ES-I3 (cell line): ENCODE results near the gene TRAPPC8.
"Not testable (repeated sequence)": the region's sequence is repeated elsewhere in the genome, so short reads cannot be mapped to it uniquely, and the experiment has no call there.

Source experiments
- H3K36me3 ChIP-seq: 2 replicates; pipeline ENCODE4 v1.6.1; 2013; ENCODE audit warnings: mild to moderate bottlenecking, low read length, control low read depth, moderate library complexity; ENCODE audit not compliant: insufficient read depth
- H3K4me1 ChIP-seq: 2 replicates; pipeline ENCODE4 v1.6.1; 2013; ENCODE audit warnings: mild to moderate bottlenecking, control low read depth, low read length; ENCODE audit not compliant: insufficient read depth
- H3K9ac ChIP-seq: 2 replicates; pipeline ENCODE4 v1.6.1; 2013; ENCODE audit warnings: low read depth, mild to moderate bottlenecking, low read length, moderate library complexity
- H3K9me3 ChIP-seq: 2 replicates; pipeline ENCODE4 v1.6.1; 2013; ENCODE audit warnings: mild to moderate bottlenecking, low read length, moderate library complexity; ENCODE audit not compliant: control insufficient read depth, insufficient read depth

Gene TRAPPC8

DNA sequence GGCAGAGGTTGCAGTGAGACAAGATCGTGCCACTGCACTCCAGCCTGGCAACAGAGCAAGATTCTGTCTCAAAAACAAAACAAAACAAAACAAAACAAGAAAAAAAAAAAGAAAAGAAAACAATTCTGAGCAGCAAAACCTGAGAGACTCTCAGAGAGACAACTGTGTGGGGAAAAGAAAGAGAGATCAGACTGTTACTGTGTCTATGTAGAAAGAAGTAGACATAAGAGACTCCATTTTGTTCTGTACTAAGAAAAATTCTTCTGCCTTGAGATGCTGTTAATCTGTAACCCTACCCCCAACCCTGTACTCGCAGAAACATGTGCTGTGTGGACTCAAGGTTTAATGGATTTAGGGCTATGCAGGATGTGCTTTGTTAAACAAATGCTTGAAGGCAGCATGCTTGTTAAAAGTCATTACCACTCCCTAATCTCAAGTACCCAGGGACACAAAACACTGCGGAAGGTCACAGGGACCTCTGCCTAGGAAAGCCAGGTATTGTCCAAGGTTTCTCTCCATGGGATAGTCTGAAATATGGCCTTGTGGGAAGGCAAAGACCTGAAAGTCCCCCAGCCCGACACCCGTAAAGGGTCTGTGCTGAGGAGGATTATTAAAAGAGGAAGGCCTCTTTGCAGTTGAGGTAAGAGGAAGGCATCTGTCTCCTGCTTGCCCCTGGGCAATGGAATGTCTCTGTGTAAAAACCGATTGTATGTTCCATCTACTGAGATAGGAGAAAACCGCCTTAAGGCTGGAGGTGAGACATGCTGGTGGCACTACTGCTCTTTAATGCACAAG is 132.4 kb downstream of the TRAPPC8 start:
- H3K4me1 ChIP-seq: peaks cover 27% of the 10 kb centered on the region
- H3K9me3 ChIP-seq, H3K36me3 ChIP-seq: not testable (repeated sequence)
- H3K9ac ChIP-seq: peak overlapping the region; percentile 41

DNA sequence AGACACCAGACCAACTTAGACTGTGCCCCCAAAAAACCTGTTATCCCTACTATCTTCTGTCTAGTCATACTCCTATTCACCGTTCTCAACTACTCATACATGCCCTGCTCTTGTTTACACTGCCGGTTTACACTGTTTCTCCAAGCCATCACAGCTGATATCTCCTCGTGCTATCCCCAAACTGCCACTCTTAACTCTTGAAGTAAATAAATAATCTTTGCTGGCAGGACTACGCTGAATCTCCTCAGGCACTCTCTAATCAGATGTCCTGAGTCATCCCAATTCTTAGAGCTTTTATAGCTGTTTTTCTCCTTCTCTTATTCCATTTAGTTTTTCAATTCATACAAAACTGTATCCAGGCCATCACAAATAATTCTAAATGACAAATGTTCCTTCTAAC is 133.9 kb downstream of the TRAPPC8 start:
- H3K9me3 ChIP-seq, H3K9ac ChIP-seq, H3K36me3 ChIP-seq: not testable (repeated sequence)
- H3K4me1 ChIP-seq: peaks cover 24% of the 10 kb centered on the region

DNA sequence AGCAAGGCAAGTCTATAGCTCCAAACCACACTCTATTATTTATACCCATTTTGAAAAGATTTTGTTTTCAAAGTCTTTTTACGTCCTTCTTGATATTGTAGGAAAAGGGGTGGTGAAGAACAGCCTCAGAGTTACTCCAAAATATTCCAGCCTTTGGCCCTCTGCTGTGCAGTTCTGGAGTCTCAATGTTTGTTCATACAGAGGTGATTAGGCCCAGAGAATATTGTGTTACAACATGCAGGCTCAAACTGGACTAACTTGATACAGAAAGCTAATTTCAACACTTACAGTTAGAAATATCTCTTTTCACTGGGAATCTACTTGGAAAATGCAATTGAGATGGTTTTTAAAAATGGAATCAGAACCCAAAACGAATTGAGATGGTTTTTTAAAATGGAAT is 141.8 kb downstream of the TRAPPC8 start:
- Histone ChIP-seq H3K9me3 (peaks cover 10% of the 10 kb centered on the region), H3K4me1 (peaks cover 4% of the 10 kb centered on the region; the same call in 1 of the 2 replicates), H3K9ac (no peak overlapping the region), H3K36me3 (no peaks in the 10 kb centered on the region)

DNA sequence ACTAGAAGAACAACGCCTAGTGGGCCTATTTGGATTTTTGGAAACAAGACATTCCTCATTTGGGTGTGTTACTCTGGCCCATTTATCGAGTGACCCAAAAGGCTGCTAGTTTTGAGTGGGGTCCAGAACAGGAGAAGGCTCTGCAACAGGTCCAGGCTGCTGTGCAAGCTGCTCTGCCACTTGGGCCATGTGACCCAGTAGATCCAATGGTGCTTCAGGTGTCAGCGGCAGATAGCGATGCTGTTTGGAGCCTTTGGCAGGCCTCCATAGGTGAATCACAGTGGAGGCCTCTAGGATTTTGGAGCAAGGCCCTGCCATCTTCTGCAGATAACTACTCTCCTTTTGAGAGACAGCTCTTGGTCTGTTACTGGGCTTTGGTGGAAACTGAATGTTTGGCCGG is 143.7 kb downstream of the TRAPPC8 start:
- not testable (repeated sequence) for H3K9ac ChIP-seq, H3K9me3 ChIP-seq, H3K4me1 ChIP-seq, H3K36me3 ChIP-seq

DNA sequence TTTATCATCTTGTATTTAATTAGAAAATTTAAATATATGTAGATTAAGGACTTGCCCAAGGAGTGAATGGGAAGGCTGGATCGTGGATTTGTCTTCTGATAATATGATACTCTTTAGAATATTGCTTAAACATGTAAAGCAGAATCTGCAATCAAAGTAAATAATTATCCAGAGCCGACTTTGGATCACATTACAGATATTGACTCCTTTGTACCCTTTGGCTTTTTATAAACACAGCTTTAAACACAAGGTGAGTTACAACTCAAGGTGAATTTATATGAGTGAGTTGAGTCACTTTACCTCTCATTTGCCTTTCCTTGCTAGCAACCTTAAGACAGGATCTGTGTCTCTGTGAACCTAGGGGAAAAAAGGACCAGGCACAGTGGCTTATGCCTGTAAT is 144.5 kb downstream of the TRAPPC8 start:
- H3K9me3 ChIP-seq: peaks cover 10% of the 10 kb centered on the region
- no peaks in the 10 kb centered on the region; the same call in 1 of the 2 replicates for H3K36me3 ChIP-seq
- peaks cover 4% of the 10 kb centered on the region; the same call in 1 of the 2 replicates for H3K4me1 ChIP-seq
- no peak overlapping the region for H3K9ac ChIP-seq

DNA sequence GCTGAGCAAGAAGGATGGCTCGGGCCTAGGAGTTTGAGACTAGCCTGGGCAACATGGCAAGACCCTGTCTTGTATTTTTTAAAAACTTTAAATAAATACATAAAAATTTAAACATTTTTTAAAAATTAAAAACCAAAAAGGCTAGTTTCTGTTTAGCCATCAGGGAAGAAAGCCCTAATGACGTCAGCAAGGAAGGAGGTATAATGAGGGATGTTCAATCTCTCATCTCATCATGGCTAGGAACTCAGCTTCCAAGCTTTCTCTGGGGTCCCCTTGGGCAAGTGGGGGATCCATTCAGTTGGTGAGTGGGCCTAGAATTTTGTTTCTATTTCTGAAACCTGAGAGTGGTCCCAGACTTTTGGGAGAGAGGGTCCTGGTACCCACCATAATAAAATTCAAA is 147.2 kb downstream of the TRAPPC8 start:
- no peaks in the 10 kb centered on the region; the same call in 1 of the 2 replicates for H3K36me3 ChIP-seq
- H3K9me3 ChIP-seq: no peaks in the 10 kb centered on the region
- H3K9ac ChIP-seq: no peak overlapping the region
- peaks cover 4% of the 10 kb centered on the region; the same call in 1 of the 2 replicates for H3K4me1 ChIP-seq

DNA sequence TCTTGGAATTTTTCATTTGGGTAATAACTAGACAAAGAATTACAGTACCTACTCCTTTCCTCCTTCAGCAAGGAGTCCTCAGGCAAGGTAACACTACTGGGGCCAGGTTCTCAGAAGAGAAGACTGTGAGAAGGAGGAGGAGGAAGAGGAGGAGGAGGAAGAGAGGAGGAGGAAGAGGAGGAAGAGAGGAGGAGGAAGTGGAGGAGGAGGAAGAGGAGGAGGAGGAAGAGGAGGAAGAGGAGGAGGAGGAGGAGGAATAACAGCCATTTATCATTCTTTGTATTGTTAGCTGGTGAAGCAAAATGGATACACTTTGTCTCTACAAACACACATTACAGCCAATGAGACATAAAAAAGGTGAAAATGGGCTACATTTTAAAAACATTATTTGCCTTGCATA is 149.4 kb downstream of the TRAPPC8 start:
- Histone ChIP-seq H3K9ac (no peak overlapping the region), H3K4me1 (peaks cover 9% of the 10 kb centered on the region), H3K36me3 (no peaks in the 10 kb centered on the region; the same call in 1 of the 2 replicates), H3K9me3 (no peaks in the 10 kb centered on the region)

DNA sequence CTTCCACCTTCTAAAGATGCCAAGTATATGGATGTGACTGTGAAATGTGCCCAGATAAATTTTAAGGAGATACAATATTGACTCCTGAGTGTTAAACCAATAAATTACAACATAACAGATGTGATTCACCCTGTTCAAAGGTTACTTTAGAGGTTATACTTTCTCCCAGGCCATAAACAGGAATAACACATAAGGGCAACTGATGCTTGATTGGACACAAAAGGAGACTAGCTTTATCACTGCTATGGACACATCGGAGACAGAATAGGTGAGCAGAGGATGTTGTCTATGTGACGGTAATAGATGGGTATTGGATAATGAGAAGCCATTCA is 150.4 kb downstream of the TRAPPC8 start:
- Histone ChIP-seq H3K4me1 (peaks cover 9% of the 10 kb centered on the region), H3K36me3 (no peaks in the 10 kb centered on the region; the same call in 1 of the 2 replicates), H3K9me3 (no peaks in the 10 kb centered on the region), H3K9ac (no peak overlapping the region)

DNA sequence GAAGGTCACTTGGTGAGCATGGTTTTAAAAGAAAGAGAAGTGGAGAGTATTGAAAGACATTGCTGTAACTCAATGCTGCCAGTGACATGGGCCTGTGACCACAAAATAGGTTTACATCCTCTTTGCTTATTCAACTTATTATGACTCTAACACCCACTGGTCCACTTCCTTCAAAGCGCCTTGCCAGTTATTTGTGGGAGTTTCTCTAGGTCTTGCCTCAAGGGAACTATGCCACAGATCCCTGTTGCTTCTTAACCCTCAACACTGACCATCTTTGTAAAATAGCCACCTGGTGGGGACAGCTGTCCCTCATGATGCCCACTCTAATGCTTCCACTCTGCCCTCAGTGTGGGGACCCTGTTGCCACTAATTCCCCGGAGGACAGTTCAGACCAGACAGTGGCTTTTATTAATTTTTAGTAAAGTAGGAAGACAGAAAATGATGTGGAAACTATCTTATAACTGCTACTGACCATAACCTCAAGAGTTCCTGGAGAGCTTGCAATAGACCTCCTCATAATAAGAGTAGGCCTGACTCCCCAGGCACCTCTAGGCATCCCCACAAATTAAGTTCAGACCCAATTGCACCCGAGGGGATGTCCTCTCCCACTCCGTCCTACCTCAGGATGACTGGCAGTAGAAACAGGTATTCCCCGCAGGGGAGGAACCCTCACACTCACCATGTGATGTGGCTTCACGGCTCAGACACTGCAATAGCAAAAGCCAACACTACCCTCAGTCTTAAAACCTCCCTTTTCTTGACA is 150.9 kb downstream of the TRAPPC8 start:
- Histone ChIP-seq H3K9ac (no peak overlapping the region), H3K4me1 (peaks cover 5% of the 10 kb centered on the region), H3K36me3 (no peaks in the 10 kb centered on the region; the same call in 1 of the 2 replicates), H3K9me3 (no peaks in the 10 kb centered on the region)

DNA sequence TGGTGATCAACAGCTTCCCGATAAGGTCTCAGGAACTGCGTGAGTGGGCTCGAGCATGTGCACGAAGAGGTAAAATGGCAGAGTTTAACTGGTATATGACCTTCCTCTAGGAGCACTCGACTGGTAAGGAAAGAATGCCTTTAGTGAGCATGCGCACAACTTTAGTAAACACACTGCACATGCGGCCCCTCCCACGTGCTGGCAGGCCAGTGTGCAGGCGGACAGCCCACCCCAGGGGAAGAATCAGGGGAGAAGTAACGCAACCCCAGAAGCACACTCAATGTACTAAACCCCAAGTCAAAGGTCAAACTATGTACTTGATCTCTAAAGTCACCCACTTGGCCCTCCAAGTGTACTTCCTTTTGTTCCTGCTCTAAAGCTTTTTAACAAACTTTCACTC is 153.5 kb downstream of the TRAPPC8 start:
- Histone ChIP-seq H3K4me1 (peaks cover 5% of the 10 kb centered on the region; the same call in 1 of the 2 replicates), H3K9me3 (no peaks in the 10 kb centered on the region), H3K36me3 (no peaks in the 10 kb centered on the region)

DNA sequence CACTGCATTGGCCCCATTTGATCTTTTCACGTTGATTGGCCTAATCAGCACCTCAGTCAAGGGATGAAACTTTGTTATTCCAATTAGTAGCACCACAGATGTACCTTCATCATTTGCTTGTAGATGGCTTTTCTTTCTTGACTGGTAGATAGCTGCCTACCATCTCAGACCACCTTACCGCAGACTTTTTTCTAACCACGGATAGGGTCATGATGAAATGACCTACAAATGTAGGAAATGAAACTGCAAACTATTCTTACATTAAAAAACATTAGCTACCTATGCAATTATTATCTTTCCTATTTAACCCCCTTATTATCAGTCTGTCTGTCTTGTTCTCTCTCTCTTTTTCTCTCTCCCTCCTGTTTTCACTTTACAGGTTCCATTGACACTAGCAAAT is 159.9 kb downstream of the TRAPPC8 start:
- Histone ChIP-seq H3K9me3 (0 out of 2 replicates have a peak, but pooled peaks cover 2% of the 10 kb centered on the region), H3K4me1 (no peaks in the 10 kb centered on the region), H3K36me3 (no peaks in the 10 kb centered on the region), H3K9ac (no peak overlapping the region)

More for the DNA sequence above, 153.5 kb downstream of the TRAPPC8 start:
- no peak overlapping the region for H3K9ac ChIP-seq
